HepG2 (cell line): ENCODE results near the gene CUL4A. TPM values are rescaled to one million over a fixed set of nuclear protein-coding genes. Genes with fewer than 3 reads are reported as not detected.

ENCODE experiments used
- ATAC-seq: fragments of 200-7000 bp; cut with Tn5 transposase; 3 replicates; pipeline ENCODE4 v1.9.1; 2020; ENCODE audit warnings: mild to moderate bottlenecking, moderate library complexity
- BruUV-seq: library from RNA; stranded (reverse); fragments of 400-500 nt; replicated peaks from 2 replicates; lab custom pipeline; 2021; lab: Mats Ljungman, UMichigan
- CTCF ChIA-PET: fragments of 300-600 bp; formaldehyde crosslinking; extraction: SDS; loops from one replicate; lab custom pipeline; 2021; ENCODE audit warnings: low total read pairs, inconsistent platforms, low intra/inter-chr PET ratio; lab: Yijun Ruan, JAX
- POLR2A ChIA-PET: fragments of 350-600 bp; sonication (Branson Sonifier 250); formaldehyde crosslinking; loops from one replicate; lab custom pipeline; 2020; ENCODE audit warnings: antibody characterized with exemption, inconsistent platforms; lab: Yijun Ruan, JAX
- DNase-seq: peaks from one replicate; pipeline ENCODE4 v3.0.0-alpha.2; 2015; ENCODE audit warnings: low spot score
- FAIRE-seq: peaks from 3 replicates; lab custom pipeline; 2011; peaks lifted over from hg19 to GRCh38; lab: Jason Lieb, UNC
- H2AFZ ChIP-seq: one replicate; pipeline ENCODE4 v1.6.1; 2011; ENCODE audit warnings: low read length, inconsistent platforms
- H3K27ac ChIP-seq: fragments of 300-600 bp; 3 replicates; pipeline ENCODE4 v1.8.0; 2011; ENCODE audit warnings: mixed run types, mild to moderate bottlenecking, mixed read lengths, low read length, inconsistent platforms; ENCODE audit not compliant: insufficient read depth; ENCODE audit errors: extremely low read length
- H3K27me3 ChIP-seq, 2 experiments: fragments of 200-600 bp in 1 of 2; 2 replicates in 1 of 2; 3 replicates in 1 of 2; pipeline versions ENCODE4 v1.6.0 to v1.8.0; 2011; ENCODE audit warnings: low read length in 2 of 2, mild to moderate bottlenecking in 2 of 2, moderate library complexity in 2 of 2, inconsistent platforms in 1 of 2; ENCODE audit not compliant: insufficient read depth in 2 of 2, control insufficient read depth in 1 of 2
- H3K36me3 ChIP-seq, 2 experiments: fragments of 200-600 bp in 1 of 2; replicated peaks in 1 of 2; 2 replicates in 1 of 2; 3 replicates in 1 of 2; pipeline versions ENCODE4 v1.5.1 to v1.8.0; 2011; ENCODE audit warnings: low read length in 2 of 2, inconsistent platforms in 1 of 2; ENCODE audit not compliant: insufficient read depth in 2 of 2, control insufficient read depth in 1 of 2
- H3K4me1 ChIP-seq: 2 replicates; pipeline ENCODE4 v1.5.1; 2012; ENCODE audit warnings: low read length, inconsistent platforms; ENCODE audit not compliant: insufficient read depth
- H3K4me2 ChIP-seq: 2 replicates; pipeline ENCODE4 v1.6.0; 2011; ENCODE audit warnings: low read depth, low read length, inconsistent platforms
- H3K4me3 ChIP-seq, 3 experiments: fragments of 200-600 bp in 1 of 3; sonication (generic), shearing (Covaris generic) in 1 of 3; replicated peaks in 1 of 3; 2 replicates each; pipeline ENCODE4 v1.5.1; 2011 to 2016; ENCODE audit warnings: low read length in 3 of 3, inconsistent platforms in 2 of 3, low read depth in 2 of 3, mild to moderate bottlenecking in 2 of 3, control low read depth in 1 of 3, mixed read lengths in 1 of 3; ENCODE audit not compliant: insufficient read depth in 1 of 3
- H3K79me2 ChIP-seq: one replicate; pipeline ENCODE4 v1.6.1; 2011; ENCODE audit warnings: low read length, inconsistent platforms; ENCODE audit not compliant: insufficient read depth
- H3K9ac ChIP-seq: 2 replicates; pipeline ENCODE4 v1.6.0; 2011; ENCODE audit warnings: mild to moderate bottlenecking, low read depth, low read length, inconsistent platforms; ENCODE audit not compliant: insufficient read depth
- H3K9me3 ChIP-seq: 2 replicates; pipeline ENCODE4 v1.5.1; 2012; ENCODE audit warnings: mild to moderate bottlenecking, low read length
- H4K20me1 ChIP-seq: 2 replicates; pipeline ENCODE4 v1.6.0; 2011; ENCODE audit warnings: inconsistent platforms, mild to moderate bottlenecking, low read length, moderate library complexity; ENCODE audit not compliant: insufficient read depth
- HOXD1 ChIP-seq: sonication (generic); formaldehyde crosslinking; IDR thresholded peaks from 2 replicates; pipeline ENCODE4 v1.5.0; 2020; ENCODE audit warnings: missing genetic modification reagents
- ONECUT2 ChIP-seq: sonication (generic); formaldehyde crosslinking; IDR thresholded peaks from 2 replicates; pipeline ENCODE4 v1.4.0; 2020; ENCODE audit warnings: missing genetic modification reagents
- ZKSCAN8 ChIP-seq: IDR thresholded peaks from 2 replicates; pipeline ENCODE4 v1.6.1; 2016; ENCODE audit warnings: borderline replicate concordance, missing genetic modification reagents, missing compliant biosample characterization
- ZNF230 ChIP-seq: sonication (generic); formaldehyde crosslinking; IDR thresholded peaks from 2 replicates; pipeline ENCODE4 v1.4.0; 2020; ENCODE audit warnings: mild to moderate bottlenecking, missing genetic modification reagents
- ZSCAN29 ChIP-seq: sonication (generic); formaldehyde crosslinking; conservative IDR thresholded peaks from 2 replicates; pipeline ENCODE4 v1.4.0; 2020; ENCODE audit warnings: mild to moderate bottlenecking, missing genetic modification reagents
- WGBS: methylation state at CpG from one replicate; pipeline ENCODE4 v1.1.6; 2017; ENCODE audit warnings: low lambda C conversion rate; 5-methylcytosine and 5-hydroxymethylcytosine counted together
- in situ Hi-C: cut with HindIII; loops from 2 replicates; pipeline ENCODE4 v1.10.0; 2017; ENCODE audit warnings: low pct_unique_long_range_greater_than_20kb; ENCODE audit not compliant: extremely low pct_ligation_motif_present
- intact Hi-C: fragments of 100-400 bp; cut with micrococcal nuclease; formaldehyde crosslinking; loops from one replicate; pipeline ENCODE4 v1.10.0; 2022; ENCODE audit not compliant: unreplicated experiment
- polyA plus RNA-seq, 8 experiments: library from polyadenylated mRNA; depleted of rRNA in 3 of 8; stranded (reverse) in 7 of 8; unstranded in 1 of 8; fragments of >200 nt; fragmentation: Illumina TruSeq in 4 of 8; extraction: Trizol in 4 of 8; gene quantifications; 2 replicates each; pipeline versions ENCODE4 v1.2.1 to v1.2.3, GENCODE V29; 2011 to 2016; ENCODE audit warnings: low read depth in 4 of 8, missing spikeins in 1 of 8, mixed read lengths in 1 of 8; ENCODE audit not compliant: insufficient read depth in 1 of 8
- total RNA-seq, 5 experiments: library from RNA; depleted of rRNA; stranded (reverse); fragments of >200 nt; fragmentation: Illumina TruSeq; extraction: Trizol; gene quantifications; 2 replicates each; pipeline ENCODE4 v1.2.3, GENCODE V29; 2016; ENCODE audit warnings: low read depth in 1 of 5
- TF ChIP-seq, protein P1 (sequence below): sonication (generic); formaldehyde crosslinking; conservative IDR thresholded peaks from 2 replicates; pipeline ENCODE4 v1.8.1; 2023; ENCODE audit warnings: missing genetic modification reagents
- TF ChIP-seq, protein P2 (sequence below): sonication (generic); formaldehyde crosslinking; IDR thresholded peaks from 2 replicates; pipeline ENCODE4 v1.8.0; 2022; ENCODE audit warnings: low read depth, missing genetic modification reagents

CUL4A gene
- total and polyA plus RNA-seq, 2 of the 13 experiments (the other 11 are each of a cell fraction or from before 2014, with no cell fraction given), result 51.2 to 75.3 TPM

DNA sequence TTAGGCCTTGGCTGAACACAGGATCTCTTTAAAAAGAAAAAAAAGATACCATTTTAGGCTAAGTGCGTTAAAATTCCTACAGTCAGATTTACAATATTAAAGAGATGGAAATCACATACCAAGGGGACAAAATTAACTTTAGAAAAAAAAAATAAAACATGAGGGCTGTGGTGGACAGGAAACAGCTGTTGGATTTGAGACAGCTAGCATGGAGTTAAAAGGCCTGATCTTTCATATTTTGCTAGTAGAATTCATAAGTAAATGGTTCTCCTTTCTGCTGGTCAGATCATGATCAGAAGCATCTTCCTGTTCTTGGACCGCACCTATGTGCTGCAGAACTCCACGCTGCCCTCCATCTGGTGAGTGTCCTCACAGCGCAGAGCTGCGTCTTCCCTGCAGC is 19.7 kb downstream of the CUL4A start:
- POLR2A ChIA-PET, result no interaction called here
- no peaks in the 10 kb centered on the region for H3K9me3 ChIP-seq
- BruUV-seq, result no TSS peak
- H3K27me3 ChIP-seq, result no peaks in the 10 kb centered on the region
- no peaks in the 10 kb centered on the region for H3K4me1 ChIP-seq
- peaks cover 18% of the 10 kb centered on the region for H3K79me2 ChIP-seq
- no peak overlapping the region for H3K27ac ChIP-seq
- no peak overlapping the region for H3K4me2 ChIP-seq
- TF ChIP-seq, protein P1, sequence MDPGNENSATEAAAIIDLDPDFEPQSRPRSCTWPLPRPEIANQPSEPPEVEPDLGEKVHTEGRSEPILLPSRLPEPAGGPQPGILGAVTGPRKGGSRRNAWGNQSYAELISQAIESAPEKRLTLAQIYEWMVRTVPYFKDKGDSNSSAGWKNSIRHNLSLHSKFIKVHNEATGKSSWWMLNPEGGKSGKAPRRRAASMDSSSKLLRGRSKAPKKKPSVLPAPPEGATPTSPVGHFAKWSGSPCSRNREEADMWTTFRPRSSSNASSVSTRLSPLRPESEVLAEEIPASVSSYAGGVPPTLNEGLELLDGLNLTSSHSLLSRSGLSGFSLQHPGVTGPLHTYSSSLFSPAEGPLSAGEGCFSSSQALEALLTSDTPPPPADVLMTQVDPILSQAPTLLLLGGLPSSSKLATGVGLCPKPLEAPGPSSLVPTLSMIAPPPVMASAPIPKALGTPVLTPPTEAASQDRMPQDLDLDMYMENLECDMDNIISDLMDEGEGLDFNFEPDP, result no peak
- TF ChIP-seq ZNF230 (CRISPR knock-in tag) (no peak), ZKSCAN8 (no peak), ONECUT2 (CRISPR knock-in tag) (no peak), HOXD1 (CRISPR knock-in tag) (no peak), ZSCAN29 (no peak)
- TF ChIP-seq, protein P2, sequence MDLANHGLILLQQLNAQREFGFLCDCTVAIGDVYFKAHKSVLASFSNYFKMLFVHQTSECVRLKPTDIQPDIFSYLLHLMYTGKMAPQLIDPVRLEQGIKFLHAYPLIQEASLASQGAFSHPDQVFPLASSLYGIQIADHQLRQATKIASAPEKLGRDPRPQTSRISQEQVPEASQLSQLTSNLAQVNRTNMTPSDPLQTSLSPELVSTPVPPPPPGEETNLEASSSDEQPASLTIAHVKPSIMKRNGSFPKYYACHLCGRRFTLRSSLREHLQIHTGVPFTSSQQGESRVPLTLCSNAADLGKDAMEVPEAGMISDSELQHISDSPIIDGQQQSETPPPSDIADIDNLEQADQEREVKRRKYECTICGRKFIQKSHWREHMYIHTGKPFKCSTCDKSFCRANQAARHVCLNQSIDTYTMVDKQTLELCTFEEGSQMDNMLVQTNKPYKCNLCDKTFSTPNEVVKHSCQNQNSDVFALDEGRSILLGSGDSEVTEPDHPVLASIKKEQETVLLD, result no peak
- TF ChIP-seq, all 625 proteins: peak for 0
- WGBS, result 96% methylated on average over 5 of the region's 5 CpGs
- H4K20me1 ChIP-seq, result peaks cover 6% of the 10 kb centered on the region; the same call in 1 of the 2 replicates
- CTCF ChIA-PET, result no interaction called here
- no peak overlapping the region for H2AFZ ChIP-seq
- in situ Hi-C loops (no loop called here), intact Hi-C loops (no loop called here)
- no peak overlapping the region for H3K4me3 ChIP-seq
- no peak overlapping the region for H3K9ac ChIP-seq
- FAIRE-seq (no peak), DNase-seq (no peak), ATAC-seq (no peak)
- H3K36me3 ChIP-seq, result peaks cover 21 to 66% of the 10 kb centered on the region in 2 experiments
